GM12878 (cell line): Measurements from ENCODE around the gene NDOR1. TPM values are rescaled to one million over a fixed set of nuclear protein-coding genes. Genes with fewer than 3 reads are reported as not detected.
A peak's percentile ranks its signal among the peaks of the same experiment; 100 is the strongest.

ENCODE experiments used
- CBX5 ChIP-seq: sonication (generic); IDR thresholded peaks from 2 replicates; pipeline ENCODE4 v1.6.1; 2016; ENCODE audit warnings: low read depth, moderate library complexity, mild to moderate bottlenecking, inconsistent platforms
- CHD2 ChIP-seq: IDR thresholded peaks from 2 replicates; pipeline ENCODE4 v1.6.1; 2011; ENCODE audit warnings: low read depth, low read length, improper control_type of control experiment, borderline replicate concordance
- DPF2 ChIP-seq: fragments of 450-650 bp; IDR thresholded peaks from 2 replicates; pipeline ENCODE4 v1.6.1; 2017; ENCODE audit warnings: mild to moderate bottlenecking
- EZH2 ChIP-seq: IDR thresholded peaks from 2 replicates; pipeline ENCODE4 v1.6.1; 2012; ENCODE audit warnings: low read depth, mild to moderate bottlenecking, control low read depth, inconsistent platforms, low read length, borderline replicate concordance; ENCODE audit not compliant: control insufficient read depth
- FOXK2 ChIP-seq: fragments of 450-650 bp; IDR thresholded peaks from 2 replicates; pipeline ENCODE4 v1.6.1; 2017; ENCODE audit warnings: mild to moderate bottlenecking, moderate library complexity
- HDAC6 ChIP-seq: fragments of 200-600 bp; sonication (generic); IDR thresholded peaks from one replicate; pipeline ENCODE4 v1.8.0; 2017; ENCODE audit warnings: antibody characterized with exemption; ENCODE audit not compliant: unreplicated experiment
- JUNB ChIP-seq: IDR thresholded peaks from 2 replicates; pipeline ENCODE4 v1.6.1; 2016; ENCODE audit warnings: antibody characterized with exemption, mild to moderate bottlenecking
- JUND ChIP-seq: IDR thresholded peaks from 2 replicates; pipeline ENCODE4 v1.6.1; 2012; ENCODE audit warnings: low read depth, mild to moderate bottlenecking, low read length, improper control_type of control experiment, moderate library complexity
- LARP7 ChIP-seq: fragments of 450-650 bp; IDR thresholded peaks from 2 replicates; pipeline ENCODE4 v1.6.1; 2017; ENCODE audit warnings: mild to moderate bottlenecking
- MTA3 ChIP-seq: IDR thresholded peaks from 2 replicates; pipeline ENCODE4 v1.6.1; 2012; ENCODE audit warnings: low read length, inconsistent platforms, borderline replicate concordance
- NFXL1 ChIP-seq: fragments of 450-650 bp; IDR thresholded peaks from 2 replicates; pipeline ENCODE4 v1.6.1; 2017; ENCODE audit warnings: antibody characterized with exemption, mild to moderate bottlenecking, borderline replicate concordance
- PAX8 ChIP-seq: fragments of 450-650 bp; IDR thresholded peaks from 2 replicates; pipeline ENCODE4 v1.6.1; 2017; ENCODE audit warnings: mild to moderate bottlenecking, moderate library complexity
- RAD51 ChIP-seq: fragments of 450-650 bp; IDR thresholded peaks from 2 replicates; pipeline ENCODE4 v1.6.1; 2016; ENCODE audit warnings: moderate library complexity, mild to moderate bottlenecking, inconsistent platforms
- RB1 ChIP-seq: fragments of 450-650 bp; formaldehyde crosslinking; IDR thresholded peaks from 2 replicates; pipeline ENCODE4 v1.6.1; 2017; ENCODE audit warnings: mild to moderate bottlenecking, borderline replicate concordance
- RBBP5 ChIP-seq: fragments of 200-600 bp; sonication (generic); conservative IDR thresholded peaks from 2 replicates; pipeline ENCODE4 v1.6.1; 2016
- RFX5 ChIP-seq: IDR thresholded peaks from 2 replicates; pipeline ENCODE4 v1.6.1; 2011; ENCODE audit warnings: low read depth, low read length, improper control_type of control experiment
- SMAD1 ChIP-seq: fragments of 450-650 bp; IDR thresholded peaks from 2 replicates; pipeline ENCODE4 v1.6.1; 2018; ENCODE audit warnings: mild to moderate bottlenecking, low read depth; ENCODE audit not compliant: partially characterized antibody
- SMARCA5 ChIP-seq: fragments of 450-650 bp; IDR thresholded peaks from 2 replicates; pipeline ENCODE4 v1.6.1; 2017; ENCODE audit warnings: mild to moderate bottlenecking
- SRF ChIP-seq, 2 experiments: IDR thresholded peaks; 2 replicates each; pipeline ENCODE4 v1.6.1; 2011; ENCODE audit warnings: low read depth in 2 of 2, low read length in 2 of 2, mild to moderate bottlenecking in 1 of 2, moderate library complexity in 1 of 2
- STAT3 ChIP-seq: IDR thresholded peaks from 2 replicates; pipeline ENCODE4 v1.6.1; 2011; ENCODE audit warnings: low read depth, low read length, improper control_type of control experiment
- TAF1 ChIP-seq: IDR thresholded peaks from 2 replicates; pipeline ENCODE4 v1.6.1; 2011; ENCODE audit warnings: mild to moderate bottlenecking, low read depth, low read length, borderline replicate concordance
- TARDBP ChIP-seq: IDR thresholded peaks from 2 replicates; pipeline ENCODE4 v1.6.1; 2016; ENCODE audit warnings: borderline replicate concordance
- TBL1XR1 ChIP-seq: IDR thresholded peaks from 2 replicates; pipeline ENCODE4 v1.6.1; 2012; ENCODE audit warnings: low read depth, low read length, improper control_type of control experiment
- ZNF24 ChIP-seq: fragments of 450-650 bp; IDR thresholded peaks from 2 replicates; pipeline ENCODE4 v1.6.1; 2017; ENCODE audit warnings: antibody characterized with exemption, mild to moderate bottlenecking
- ZSCAN29 ChIP-seq: fragments of 450-650 bp; IDR thresholded peaks from 2 replicates; pipeline ENCODE4 v1.6.1; 2017; ENCODE audit warnings: mild to moderate bottlenecking, moderate library complexity
- polyA plus RNA-seq, 11 experiments: library from polyadenylated mRNA; depleted of rRNA in 4 of 11; unstranded in 6 of 11; stranded (reverse) in 5 of 11; fragments of >200 nt; fragmentation: Nextera tagmentation in 4 of 11; fragmentation: Illumina TruSeq in 1 of 11; extraction: Ambion mirVana in 4 of 11; extraction: Trizol in 1 of 11; gene quantifications; 1 replicate in 1 of 11; 2 replicates in 10 of 11; pipeline versions ENCODE4 v1.2.1 to v1.2.3, GENCODE V29; 2011 to 2016; ENCODE audit warnings: inconsistent platforms in 2 of 11, missing spikeins in 2 of 11, low read depth in 1 of 11
- total RNA-seq, 4 experiments: library from RNA; depleted of rRNA in 3 of 4; stranded (reverse); fragments of >200 nt in 3 of 4; fragmentation: Illumina TruSeq in 1 of 4; extraction: Trizol in 1 of 4; gene quantifications; 2 replicates each; pipeline versions ENCODE4 v1.2.1 to v1.2.3, GENCODE V29; 2013 to 2021
- TF ChIP-seq, protein P1 (sequence below): fragments of 450-650 bp; IDR thresholded peaks from 2 replicates; pipeline ENCODE4 v1.6.1; 2016; ENCODE audit warnings: mild to moderate bottlenecking
- TF ChIP-seq, protein P2 (sequence below): IDR thresholded peaks from 2 replicates; pipeline ENCODE4 v1.6.1; 2011; ENCODE audit warnings: low read depth, mild to moderate bottlenecking, low read length, moderate library complexity, borderline replicate concordance; ENCODE audit errors: extremely low read depth
- TF ChIP-seq, protein P3 (sequence below): IDR thresholded peaks from 2 replicates; pipeline ENCODE4 v1.6.1; 2012; ENCODE audit warnings: mild to moderate bottlenecking, low read depth, low read length

The NDOR1 gene
- total and polyA plus RNA-seq, 10 of the 15 experiments (the other 5 are each of a cell fraction or from before 2014, with no cell fraction given), result 0.04 to 32.9 (median 11.1) TPM

DNA sequence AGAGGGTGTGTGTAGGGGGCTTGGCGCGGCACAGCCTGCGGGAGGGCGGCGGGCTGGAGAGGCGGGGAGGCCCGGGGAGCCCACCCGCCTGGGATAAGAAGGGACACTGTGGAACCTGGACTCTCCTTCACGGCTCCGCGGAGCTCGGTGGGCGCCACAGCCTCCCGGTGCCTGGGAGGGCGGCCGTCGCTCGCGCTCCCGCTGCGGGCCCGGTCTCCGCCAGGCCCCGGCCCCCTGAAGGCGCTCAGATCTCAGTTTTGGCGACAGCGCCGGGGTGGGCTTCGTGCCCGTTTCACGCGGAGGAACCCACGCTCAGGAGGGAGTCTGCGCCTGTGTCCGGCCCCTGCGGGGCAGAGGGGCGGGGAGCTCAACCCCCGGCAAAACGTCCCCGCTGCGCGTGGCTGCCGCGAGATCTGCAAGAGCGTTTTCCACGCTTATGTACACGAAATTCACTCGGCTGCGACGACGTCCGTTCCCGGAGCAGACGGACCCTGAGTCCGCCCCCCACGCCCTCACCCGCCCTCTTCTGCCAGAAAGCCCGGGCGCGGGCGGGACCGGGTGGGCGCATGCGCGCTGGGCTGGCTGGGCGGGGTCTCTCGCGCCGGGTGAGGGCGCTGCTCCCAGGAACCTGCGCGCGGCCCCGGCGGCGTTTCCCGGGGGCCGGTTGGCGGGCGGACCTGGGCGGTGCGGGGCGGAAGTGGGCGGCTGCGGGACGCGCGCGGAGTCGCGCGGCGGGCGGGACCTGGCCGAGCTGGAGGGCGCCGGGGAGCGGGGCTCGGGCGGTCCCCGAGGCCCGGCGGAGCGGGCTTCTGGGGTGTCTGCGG, 49.3 kb downstream of the NDOR1 start, which contains the start of gene NELFB (continued):
- TF ChIP-seq, protein P1, sequence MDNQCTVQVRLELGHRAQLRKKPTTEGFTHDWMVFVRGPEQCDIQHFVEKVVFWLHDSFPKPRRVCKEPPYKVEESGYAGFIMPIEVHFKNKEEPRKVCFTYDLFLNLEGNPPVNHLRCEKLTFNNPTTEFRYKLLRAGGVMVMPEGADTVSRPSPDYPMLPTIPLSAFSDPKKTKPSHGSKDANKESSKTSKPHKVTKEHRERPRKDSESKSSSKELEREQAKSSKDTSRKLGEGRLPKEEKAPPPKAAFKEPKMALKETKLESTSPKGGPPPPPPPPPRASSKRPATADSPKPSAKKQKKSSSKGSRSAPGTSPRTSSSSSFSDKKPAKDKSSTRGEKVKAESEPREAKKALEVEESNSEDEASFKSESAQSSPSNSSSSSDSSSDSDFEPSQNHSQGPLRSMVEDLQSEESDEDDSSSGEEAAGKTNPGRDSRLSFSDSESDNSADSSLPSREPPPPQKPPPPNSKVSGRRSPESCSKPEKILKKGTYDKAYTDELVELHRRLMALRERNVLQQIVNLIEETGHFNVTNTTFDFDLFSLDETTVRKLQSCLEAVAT, result no peak
- TF ChIP-seq DPF2, result peak; percentile 38; the same call in 1 of the 2 replicates
- no peak for TF ChIP-seq EZH2
- TF ChIP-seq, protein P2, sequence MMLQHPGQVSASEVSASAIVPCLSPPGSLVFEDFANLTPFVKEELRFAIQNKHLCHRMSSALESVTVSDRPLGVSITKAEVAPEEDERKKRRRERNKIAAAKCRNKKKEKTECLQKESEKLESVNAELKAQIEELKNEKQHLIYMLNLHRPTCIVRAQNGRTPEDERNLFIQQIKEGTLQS, result no peak
- peak; percentile 95 for TF ChIP-seq LARP7
- no peak for TF ChIP-seq JUNB
- 0 out of 2 replicates have a peak, but pooled peaks have one; percentile 44 for TF ChIP-seq NFXL1
- peak; percentile 81; the same call in 1 of the 2 replicates for TF ChIP-seq TAF1
- TF ChIP-seq ZSCAN29, result peak; percentile 85
- no peak for TF ChIP-seq ZNF24
- TF ChIP-seq SRF (IDR thresholded peaks at IDR 0.05; ENCODE audit: low read depth in 2 of 2, low read length in 2 of 2), result peak; percentile 45 to 92; a peak in 3 of 4 replicates
- TF ChIP-seq PAX8, result no peak
- TF ChIP-seq FOXK2, result no peak
- peak; percentile 65; the same call in 1 of the 2 replicates for TF ChIP-seq SMARCA5
- no peak for TF ChIP-seq RFX5
- peak; percentile 74 for TF ChIP-seq CHD2
- TF ChIP-seq RAD51, result no peak
- TF ChIP-seq STAT3, result no peak
- TF ChIP-seq MTA3, result no peak
- TF ChIP-seq SMAD1, result no peak
- peak; percentile 73; the same call in 1 of the 2 replicates for TF ChIP-seq TBL1XR1
- TF ChIP-seq, protein P3, sequence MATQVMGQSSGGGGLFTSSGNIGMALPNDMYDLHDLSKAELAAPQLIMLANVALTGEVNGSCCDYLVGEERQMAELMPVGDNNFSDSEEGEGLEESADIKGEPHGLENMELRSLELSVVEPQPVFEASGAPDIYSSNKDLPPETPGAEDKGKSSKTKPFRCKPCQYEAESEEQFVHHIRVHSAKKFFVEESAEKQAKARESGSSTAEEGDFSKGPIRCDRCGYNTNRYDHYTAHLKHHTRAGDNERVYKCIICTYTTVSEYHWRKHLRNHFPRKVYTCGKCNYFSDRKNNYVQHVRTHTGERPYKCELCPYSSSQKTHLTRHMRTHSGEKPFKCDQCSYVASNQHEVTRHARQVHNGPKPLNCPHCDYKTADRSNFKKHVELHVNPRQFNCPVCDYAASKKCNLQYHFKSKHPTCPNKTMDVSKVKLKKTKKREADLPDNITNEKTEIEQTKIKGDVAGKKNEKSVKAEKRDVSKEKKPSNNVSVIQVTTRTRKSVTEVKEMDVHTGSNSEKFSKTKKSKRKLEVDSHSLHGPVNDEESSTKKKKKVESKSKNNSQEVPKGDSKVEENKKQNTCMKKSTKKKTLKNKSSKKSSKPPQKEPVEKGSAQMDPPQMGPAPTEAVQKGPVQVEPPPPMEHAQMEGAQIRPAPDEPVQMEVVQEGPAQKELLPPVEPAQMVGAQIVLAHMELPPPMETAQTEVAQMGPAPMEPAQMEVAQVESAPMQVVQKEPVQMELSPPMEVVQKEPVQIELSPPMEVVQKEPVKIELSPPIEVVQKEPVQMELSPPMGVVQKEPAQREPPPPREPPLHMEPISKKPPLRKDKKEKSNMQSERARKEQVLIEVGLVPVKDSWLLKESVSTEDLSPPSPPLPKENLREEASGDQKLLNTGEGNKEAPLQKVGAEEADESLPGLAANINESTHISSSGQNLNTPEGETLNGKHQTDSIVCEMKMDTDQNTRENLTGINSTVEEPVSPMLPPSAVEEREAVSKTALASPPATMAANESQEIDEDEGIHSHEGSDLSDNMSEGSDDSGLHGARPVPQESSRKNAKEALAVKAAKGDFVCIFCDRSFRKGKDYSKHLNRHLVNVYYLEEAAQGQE, result no peak
- TF ChIP-seq HDAC6, result no peak
- no peak for TF ChIP-seq CBX5
- 0 out of 2 replicates have a peak, but pooled peaks have one; percentile 49 for TF ChIP-seq JUND
- no peak for TF ChIP-seq RBBP5
- TF ChIP-seq RB1, result peak; percentile 90; the same call in 1 of the 2 replicates
- no peak for TF ChIP-seq TARDBP
